ENCODE data around the gene IFNA6. TPM values are rescaled to one million over a fixed set of nuclear protein-coding genes. Genes with fewer than 3 reads are reported as not detected.
A peak's percentile ranks its signal among the peaks of the same experiment; 100 is the strongest.

The IFNA6 gene
- total RNA-seq, 5 donors from 2014 or later (not counting 1 experiment from before 2014, with no cell fraction given) = not detected

- Mint-ChIP-seq H3K4me1 (peaks cover 70 to 72% (median 71%) of the 10 kb centered on the region in 3 donors), H3K27ac (peak overlapping the region in 1 of 2 donors; percentile 22), H3K27me3 (no peaks in the 10 kb centered on the region), H3K9me3 (no peaks in the 10 kb centered on the region), H3K4me3 (peak overlapping the region; percentile 88 to 93 (median 89)), H3K36me3 (peaks cover 16% of the 10 kb centered on the region)
- peaks cover 0 to 26% of the 10 kb centered on the region in 2 donors for H3K36me3 ChIP-seq (ENCODE audit: control insufficient read depth in 2 of 2, extremely low read depth in 1 of 2, insufficient read depth in 1 of 2, low read length in 1 of 2)
- POLR2A ChIA-PET = interaction anchor here in 1 of 2 donors (0.6 kb wide), 1 partner anchor 20 kb away, joined by 8 read pairs; no protein-coding TSS in a partner anchor
- no peaks in the 10 kb centered on the region for H3K27me3 ChIP-seq (replicated peaks in 1 of 2; ENCODE audit: control insufficient read depth in 2 of 2, extremely low read depth in 1 of 2, insufficient read depth in 2 of 2, low read length in 1 of 2)
- no peaks in the 10 kb centered on the region for H3K9me3 ChIP-seq
- H3K4me3 ChIP-seq (ENCODE audit: control insufficient read depth in 1 of 2, extremely low read depth in 1 of 2, low read length in 1 of 2) = no peak overlapping the region
- CTCF ChIA-PET = interaction anchor here (0.6 to 1.8 kb wide), 9 partner anchors 9 to 1868 kb away, joined by 3 to 5 read pairs (median 3); no protein-coding TSS in a partner anchor
- no CpG with 5 or more reads among the region's 2 CpGs for WGBS (ENCODE audit: insufficient coverage)
- H3K27ac ChIP-seq (ENCODE audit: low read length) = no peak overlapping the region
- DNase-seq (no peak), ATAC-seq (replicated peaks in 1 of 4) (no peak)
- H3K4me1 ChIP-seq (ENCODE audit: control insufficient read depth in 1 of 2, extremely low read depth in 1 of 2, insufficient read depth in 2 of 2, low read length in 2 of 2) = peaks cover 21 to 26% of the 10 kb centered on the region in 2 experiments
Observed at GRCh38 chr9:21333226-21333625, 17.5 kb downstream of the IFNA6 start.

GRCh38 chr9:21331676-21332402, 18.8 kb downstream of the IFNA6 start:
- Mint-ChIP-seq H3K27me3 (no peaks in the 10 kb centered on the region), H3K4me3 (peak overlapping the region; percentile 28 to 89 (median 50)), H3K9me3 (no peaks in the 10 kb centered on the region), H3K27ac (peak overlapping the region; percentile 46 to 55), H3K4me1 (peaks cover 84 to 85% (median 84%) of the 10 kb centered on the region in 3 donors), H3K36me3 (peaks cover 16% of the 10 kb centered on the region)
- ChIA-PET CTCF (interaction anchor here (0.6 to 1.7 kb wide), 4 partner anchors 9 to 143 kb away, joined by 3 read pairs; no protein-coding TSS in a partner anchor), POLR2A (interaction anchor here in 1 of 2 donors (0.7 kb wide), 1 partner anchor 377 kb away, joined by 3 read pairs; no protein-coding TSS in a partner anchor)
- no peak for DNase-seq
- Histone ChIP-seq H3K36me3 (ENCODE audit: control insufficient read depth in 2 of 2, extremely low read depth in 1 of 2, insufficient read depth in 1 of 2, low read length in 1 of 2) (peaks cover 0 to 26% of the 10 kb centered on the region in 2 donors), H3K4me3 (ENCODE audit: control insufficient read depth in 1 of 2, extremely low read depth in 1 of 2, low read length in 1 of 2) (no peak overlapping the region), H3K9me3 (no peaks in the 10 kb centered on the region), H3K4me1 (ENCODE audit: control insufficient read depth in 1 of 2, extremely low read depth in 1 of 2, insufficient read depth in 2 of 2, low read length in 2 of 2) (peaks cover 26 to 27% of the 10 kb centered on the region in 2 experiments), H3K27ac (ENCODE audit: low read length) (no peak overlapping the region), H3K27me3 (replicated peaks in 1 of 2; ENCODE audit: control insufficient read depth in 2 of 2, extremely low read depth in 1 of 2, insufficient read depth in 2 of 2, low read length in 1 of 2) (no peaks in the 10 kb centered on the region)
- no CpG with 5 or more reads among the region's 5 CpGs for WGBS (ENCODE audit: insufficient coverage)
- no peak for ATAC-seq (replicated peaks in 1 of 4)

- Histone ChIP-seq H3K36me3 (ENCODE audit: control insufficient read depth in 2 of 2, extremely low read depth in 1 of 2, insufficient read depth in 1 of 2, low read length in 1 of 2) (peaks cover 0 to 37% of the 10 kb centered on the region in 2 donors), H3K27ac (ENCODE audit: low read length) (no peak overlapping the region), H3K4me1 (ENCODE audit: control insufficient read depth in 1 of 2, extremely low read depth in 1 of 2, insufficient read depth in 2 of 2, low read length in 2 of 2) (peaks cover 5 to 17% of the 10 kb centered on the region in 2 experiments), H3K9me3 (no peaks in the 10 kb centered on the region), H3K27me3 (replicated peaks in 1 of 2; ENCODE audit: control insufficient read depth in 2 of 2, extremely low read depth in 1 of 2, insufficient read depth in 2 of 2, low read length in 1 of 2) (no peaks in the 10 kb centered on the region), H3K4me3 (ENCODE audit: control insufficient read depth in 1 of 2, extremely low read depth in 1 of 2, low read length in 1 of 2) (no peak overlapping the region)
- H3K9me3 Mint-ChIP-seq = no peaks in the 10 kb centered on the region
- no peaks in the 10 kb centered on the region for H3K27me3 Mint-ChIP-seq
- peak in 4 of 35 experiments; percentile 3 to 74 (median 5) for DNase-seq
- peak; percentile 80 to 91 (median 88) for ATAC-seq (replicated peaks in 1 of 4)
- peak overlapping the region; percentile 62 to 74 for H3K27ac Mint-ChIP-seq
- ChIA-PET POLR2A (interaction anchor here in 1 of 2 donors (0.6 to 0.8 kb wide), 4 partner anchors 71 to 379 kb away, joined by 3 to 4 read pairs (median 4); no protein-coding TSS in a partner anchor), CTCF (interaction anchor here (0.6 to 2.5 kb wide), 60 partner anchors 8 to 687 kb away, joined by 3 to 80 read pairs (median 4); partner anchors contain the start of genes KLHL9 (in 2 of the 2), IFNA8 (in 1 of the 2) and MTAP (in 1 of the 2))
- H3K4me3 Mint-ChIP-seq = no peak overlapping the region
- peaks cover 21% of the 10 kb centered on the region for H3K36me3 Mint-ChIP-seq
- peaks cover 50 to 59% (median 53%) of the 10 kb centered on the region in 3 donors for H3K4me1 Mint-ChIP-seq
- no CpG with 5 or more reads among the region's 2 CpGs for WGBS (ENCODE audit: insufficient coverage)
Observed at GRCh38 chr9:21326526-21327139, 24.1 kb downstream of the IFNA6 start.

- Histone ChIP-seq H3K9me3 (no peaks in the 10 kb centered on the region), H3K36me3 (ENCODE audit: control insufficient read depth in 2 of 2, extremely low read depth in 1 of 2, insufficient read depth in 1 of 2, low read length in 1 of 2) (peaks cover 0 to 30% of the 10 kb centered on the region in 2 donors), H3K4me3 (ENCODE audit: control insufficient read depth in 1 of 2, extremely low read depth in 1 of 2, low read length in 1 of 2) (no peak overlapping the region), H3K4me1 (ENCODE audit: control insufficient read depth in 1 of 2, extremely low read depth in 1 of 2, insufficient read depth in 2 of 2, low read length in 2 of 2) (peaks cover 0 to 10% of the 10 kb centered on the region in 2 experiments), H3K27ac (ENCODE audit: low read length) (no peak overlapping the region), H3K27me3 (replicated peaks in 1 of 2; ENCODE audit: control insufficient read depth in 2 of 2, extremely low read depth in 1 of 2, insufficient read depth in 2 of 2, low read length in 1 of 2) (no peaks in the 10 kb centered on the region)
- H3K36me3 Mint-ChIP-seq = peaks cover 21% of the 10 kb centered on the region
- ChIA-PET POLR2A (no interaction called here), CTCF (interaction anchor here (0.7 to 1.2 kb wide), 7 partner anchors 9 to 464 kb away, joined by 3 to 4 read pairs (median 3); no protein-coding TSS in a partner anchor)
- H3K27me3 Mint-ChIP-seq = no peaks in the 10 kb centered on the region
- WGBS (ENCODE audit: insufficient coverage) = 90% methylated on average over 2 of the region's 4 CpGs
- H3K4me1 Mint-ChIP-seq = peaks cover 27 to 37% (median 32%) of the 10 kb centered on the region in 3 donors
- ATAC-seq (replicated peaks in 1 of 4) (no peak), DNase-seq (no peak)
- H3K9me3 Mint-ChIP-seq = no peaks in the 10 kb centered on the region
- no peak overlapping the region for H3K4me3 Mint-ChIP-seq
- peak overlapping the region; percentile 31 to 37 for H3K27ac Mint-ChIP-seq
Observed at GRCh38 chr9:21324047-21324446, 26.6 kb downstream of the IFNA6 start.

GRCh38 chr9:21322911-21323461, 27.7 kb downstream of the IFNA6 start:
- DNase-seq (no peak), ATAC-seq (replicated peaks in 1 of 4) (no peak)
- Mint-ChIP-seq H3K27ac (peak overlapping the region in 1 of 2 donors; percentile 5), H3K4me3 (no peak overlapping the region), H3K36me3 (peaks cover 21% of the 10 kb centered on the region), H3K27me3 (no peaks in the 10 kb centered on the region), H3K4me1 (peaks cover 16 to 33% (median 24%) of the 10 kb centered on the region in 3 donors), H3K9me3 (no peaks in the 10 kb centered on the region)
- Histone ChIP-seq H3K27ac (ENCODE audit: low read length) (no peak overlapping the region), H3K9me3 (no peaks in the 10 kb centered on the region), H3K27me3 (replicated peaks in 1 of 2; ENCODE audit: control insufficient read depth in 2 of 2, extremely low read depth in 1 of 2, insufficient read depth in 2 of 2, low read length in 1 of 2) (no peaks in the 10 kb centered on the region), H3K4me1 (ENCODE audit: control insufficient read depth in 1 of 2, extremely low read depth in 1 of 2, insufficient read depth in 2 of 2, low read length in 2 of 2) (peaks cover 0 to 6% of the 10 kb centered on the region in 2 experiments), H3K36me3 (ENCODE audit: control insufficient read depth in 2 of 2, extremely low read depth in 1 of 2, insufficient read depth in 1 of 2, low read length in 1 of 2) (peaks cover 0 to 30% of the 10 kb centered on the region in 2 donors), H3K4me3 (ENCODE audit: control insufficient read depth in 1 of 2, extremely low read depth in 1 of 2, low read length in 1 of 2) (no peak overlapping the region)
- CTCF ChIA-PET = interaction anchor here in 1 of 2 donors (0.5 to 1.6 kb wide), 8 partner anchors 18 to 220 kb away, joined by 3 to 7 read pairs (median 3); no protein-coding TSS in a partner anchor
- POLR2A ChIA-PET = interaction anchor here in 1 of 2 donors (0.6 kb wide), 1 partner anchor 38 kb away, joined by 3 read pairs; no protein-coding TSS in a partner anchor
- 98% methylated on average over 3 of the region's 5 CpGs for WGBS (ENCODE audit: insufficient coverage)
